NT2/D1 (cell line): ENCODE measurements around the gene PITRM1.

Experiments
- DNase-seq: peaks from one replicate; pipeline ENCODE4 v3.0.0-alpha.2; 2011; ENCODE audit warnings: low read depth, low spot score
- H3K27me3 ChIP-seq: 2 replicates; pipeline ENCODE4 v1.6.0; 2011; ENCODE audit warnings: mild to moderate bottlenecking; ENCODE audit not compliant: insufficient read length, insufficient read depth
- H3K36me3 ChIP-seq: 2 replicates; pipeline ENCODE4 v1.6.1; 2011; ENCODE audit warnings: mild to moderate bottlenecking, low read length, mixed read lengths; ENCODE audit not compliant: insufficient read depth, insufficient read length
- H3K4me1 ChIP-seq: 2 replicates; pipeline ENCODE4 v1.5.1; 2011; ENCODE audit not compliant: insufficient read depth, insufficient read length
- H3K4me3 ChIP-seq: 2 replicates; pipeline ENCODE4 v1.5.1; 2011; ENCODE audit warnings: low read depth; ENCODE audit not compliant: insufficient read length
- H3K9ac ChIP-seq: 2 replicates; pipeline ENCODE4 v1.6.0; 2011; ENCODE audit warnings: low read depth; ENCODE audit not compliant: insufficient read length
- H3K9me3 ChIP-seq: 2 replicates; pipeline ENCODE4 v1.5.1; 2011; ENCODE audit warnings: mild to moderate bottlenecking, low read length; ENCODE audit not compliant: insufficient read depth
- SUZ12 ChIP-seq: IDR thresholded peaks from 2 replicates; pipeline ENCODE4 v1.6.1; 2011; ENCODE audit not compliant: insufficient read length, insufficient read depth; ENCODE audit errors: extremely low read depth
- YY1 ChIP-seq: IDR thresholded peaks from 2 replicates; pipeline ENCODE4 v1.6.1; 2011; ENCODE audit not compliant: insufficient read length, insufficient read depth
- ZNF274 ChIP-seq: IDR thresholded peaks from 2 replicates; pipeline ENCODE4 v1.6.1; 2011; ENCODE audit warnings: mild to moderate bottlenecking, low read depth, low read length

The PITRM1 gene

GRCh38 chr10:3123571-3124411 is 48.8 kb downstream of the PITRM1 start:
- Histone ChIP-seq H3K4me3 (no peak overlapping the region), H3K4me1 (peaks cover 6% of the 10 kb centered on the region), H3K27me3 (no peaks in the 10 kb centered on the region), H3K9me3 (no peaks in the 10 kb centered on the region), H3K9ac (no peak overlapping the region), H3K36me3 (peaks cover 74% of the 10 kb centered on the region)
- DNase-seq, result no peak
- TF ChIP-seq SUZ12 (no peak), ZNF274 (no peak), YY1 (no peak)

- no peak overlapping the region for H3K9ac ChIP-seq
- H3K36me3 ChIP-seq, result peaks cover 72% of the 10 kb centered on the region
- H3K4me3 ChIP-seq, result no peak overlapping the region
- H3K27me3 ChIP-seq, result no peaks in the 10 kb centered on the region
- no peak for DNase-seq
- TF ChIP-seq SUZ12, result no peak
- TF ChIP-seq YY1, result no peak
- TF ChIP-seq ZNF274, result no peak
- no peaks in the 10 kb centered on the region for H3K9me3 ChIP-seq
- H3K4me1 ChIP-seq, result peaks cover 6% of the 10 kb centered on the region
Measured at GRCh38 chr10:3122486-3123205, 49.9 kb downstream of the PITRM1 start.

GRCh38 chr10:3122034-3122433 is 50.5 kb downstream of the PITRM1 start:
- H3K27me3 ChIP-seq, result no peaks in the 10 kb centered on the region
- H3K9ac ChIP-seq, result no peak overlapping the region
- no peak for TF ChIP-seq YY1
- no peak for TF ChIP-seq SUZ12
- TF ChIP-seq ZNF274, result no peak
- H3K9me3 ChIP-seq, result no peaks in the 10 kb centered on the region
- H3K4me3 ChIP-seq, result no peak overlapping the region
- H3K36me3 ChIP-seq, result peaks cover 72% of the 10 kb centered on the region
- peaks cover 6% of the 10 kb centered on the region for H3K4me1 ChIP-seq
- no peak for DNase-seq

GRCh38 chr10:3119796-3120459 is 52.7 kb downstream of the PITRM1 start:
- Histone ChIP-seq H3K36me3 (peaks cover 68% of the 10 kb centered on the region), H3K27me3 (no peaks in the 10 kb centered on the region), H3K9me3 (no peaks in the 10 kb centered on the region), H3K4me3 (no peak overlapping the region), H3K9ac (no peak overlapping the region), H3K4me1 (peaks cover 4% of the 10 kb centered on the region)
- DNase-seq, result no peak
- TF ChIP-seq SUZ12 (no peak), YY1 (no peak), ZNF274 (no peak)

DNA sequence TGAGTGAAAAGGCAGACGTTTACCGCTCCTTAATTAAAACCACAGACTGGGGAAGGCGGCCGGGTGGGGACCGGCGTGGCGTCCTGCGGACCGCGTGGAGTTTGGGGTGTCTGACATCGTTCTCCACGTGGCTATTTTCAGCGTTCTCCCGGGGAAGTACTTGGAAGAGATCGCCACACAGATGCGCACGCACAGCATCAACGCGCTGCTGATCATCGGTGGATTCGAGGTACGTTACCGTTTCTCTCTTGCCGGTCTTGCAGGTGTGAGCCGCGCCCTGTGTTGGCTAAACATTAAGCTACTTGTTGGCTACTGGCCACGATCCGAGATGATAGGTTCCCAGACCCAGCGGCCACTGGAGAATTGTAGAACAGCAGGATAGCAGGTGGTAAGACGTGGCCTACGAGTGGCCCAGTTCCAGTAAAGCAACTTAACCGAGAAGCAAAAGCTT is 53.9 kb downstream of the PITRM1 start:
- no peak overlapping the region for H3K4me3 ChIP-seq
- no peaks in the 10 kb centered on the region for H3K4me1 ChIP-seq
- H3K9me3 ChIP-seq, result no peaks in the 10 kb centered on the region
- H3K27me3 ChIP-seq, result no peaks in the 10 kb centered on the region
- TF ChIP-seq YY1, result no peak
- TF ChIP-seq SUZ12, result no peak
- no peak for TF ChIP-seq ZNF274
- H3K9ac ChIP-seq, result no peak overlapping the region
- H3K36me3 ChIP-seq, result peaks cover 66% of the 10 kb centered on the region
- DNase-seq, result no peak

GRCh38 chr10:3117486-3117885 is 55.1 kb downstream of the PITRM1 start:
- Histone ChIP-seq H3K9me3 (no peaks in the 10 kb centered on the region), H3K36me3 (peaks cover 66% of the 10 kb centered on the region), H3K4me3 (no peak overlapping the region), H3K27me3 (no peaks in the 10 kb centered on the region), H3K9ac (no peak overlapping the region), H3K4me1 (no peaks in the 10 kb centered on the region)
- TF ChIP-seq SUZ12 (no peak), ZNF274 (no peak), YY1 (no peak)
- no peak for DNase-seq

DNA sequence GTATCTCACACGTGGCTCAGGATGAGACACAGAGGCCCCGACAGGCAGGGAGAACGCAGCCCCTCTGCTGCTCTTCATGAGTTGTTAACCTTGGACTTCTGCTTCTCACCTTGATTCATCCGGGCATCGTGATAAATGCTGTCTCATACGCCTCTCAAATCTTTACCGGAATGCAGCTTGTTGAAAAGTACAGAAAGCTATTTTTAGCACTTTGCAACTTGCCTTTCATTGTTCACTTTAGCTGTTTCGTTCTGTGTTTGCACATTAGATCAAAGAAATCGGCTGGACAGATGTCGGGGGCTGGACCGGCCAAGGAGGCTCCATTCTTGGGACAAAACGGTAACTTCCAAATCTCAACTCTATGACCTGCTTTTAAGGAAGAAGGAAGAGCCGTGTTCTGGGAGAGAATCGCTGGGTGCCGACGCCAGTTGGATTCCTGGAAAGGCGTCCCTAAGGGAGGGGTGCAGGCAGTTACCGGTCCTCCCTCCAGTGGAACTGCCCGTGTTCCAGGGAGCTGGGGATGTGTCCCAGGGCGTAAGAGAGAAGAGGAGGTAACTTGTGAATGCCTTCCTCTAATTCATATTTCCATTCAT is 56.0 kb downstream of the PITRM1 start:
- Histone ChIP-seq H3K9ac (no peak overlapping the region), H3K36me3 (peaks cover 70% of the 10 kb centered on the region), H3K9me3 (no peaks in the 10 kb centered on the region), H3K4me3 (no peak overlapping the region), H3K4me1 (no peaks in the 10 kb centered on the region), H3K27me3 (no peaks in the 10 kb centered on the region)
- no peak for DNase-seq
- TF ChIP-seq YY1 (no peak), SUZ12 (no peak), ZNF274 (no peak)
